GM19395 (cell line): Measurements from ENCODE around the gene TJAP1.
"Not testable (repeated sequence)": the region's sequence is repeated elsewhere in the genome, so short reads cannot be mapped to it uniquely, and the experiment has no call there.

Experiments
- ATAC-seq: cut with Tn5 transposase; IDR thresholded peaks from one replicate; pipeline ENCODE4 v1.9.1; 2021; ENCODE audit warnings: mild to moderate bottlenecking, moderate library complexity; ENCODE audit not compliant: unreplicated experiment

The TJAP1 gene

GRCh38 chr6:43478008-43478372, 620 bp downstream of the TJAP1 start:
- no peak for ATAC-seq

- no peak for ATAC-seq
These were observed 3.7 kb downstream of the TJAP1 start for GRCh38 chr6:43481075-43481474.

GRCh38 chr6:43481591-43482236, 4.3 kb downstream of the TJAP1 start:
- no peak for ATAC-seq

- ATAC-seq = no peak
These were observed 11.4 kb downstream of the TJAP1 start for GRCh38 chr6:43488667-43489276.

GRCh38 chr6:43489277-43490072, 12.1 kb downstream of the TJAP1 start:
- ATAC-seq = no peak

GRCh38 chr6:43490523-43490939, 13.2 kb downstream of the TJAP1 start:
- no peak for ATAC-seq

GRCh38 chr6:43491750-43492661, 14.6 kb downstream of the TJAP1 start:
- ATAC-seq = no peak

GRCh38 chr6:43492673-43493072, 15.3 kb downstream of the TJAP1 start:
- no peak for ATAC-seq

GRCh38 chr6:43493230-43493629, 15.9 kb downstream of the TJAP1 start:
- ATAC-seq = no peak

- ATAC-seq = no peak
These were observed 16.5 kb downstream of the TJAP1 start for GRCh38 chr6:43493833-43494232.

GRCh38 chr6:43494321-43494720, 17.0 kb downstream of the TJAP1 start:
- ATAC-seq = no peak

GRCh38 chr6:43494766-43495165, 17.4 kb downstream of the TJAP1 start:
- ATAC-seq = no peak

- no peak for ATAC-seq
These were observed 18.1 kb downstream of the TJAP1 start for GRCh38 chr6:43495409-43495941.

- no peak for ATAC-seq
These were observed 19.2 kb downstream of the TJAP1 start for GRCh38 chr6:43496370-43497128.

GRCh38 chr6:43497129-43497396, 19.7 kb downstream of the TJAP1 start:
- ATAC-seq = no peak

GRCh38 chr6:43497689-43498088, 20.3 kb downstream of the TJAP1 start:
- no peak for ATAC-seq

- ATAC-seq = not testable (repeated sequence)
These were observed 20.9 kb downstream of the TJAP1 start for GRCh38 chr6:43498291-43498690.

- ATAC-seq = no peak
These were observed 21.9 kb downstream of the TJAP1 start for GRCh38 chr6:43499028-43499815.

GRCh38 chr6:43500921-43501320, 23.6 kb downstream of the TJAP1 start:
- ATAC-seq = no peak

GRCh38 chr6:43502666-43503065, 25.3 kb downstream of the TJAP1 start:
- ATAC-seq = no peak
